NT2/D1 (cell line): ENCODE results near the gene OLFML1.

Experiments
- SUZ12 ChIP-seq: IDR thresholded peaks from 2 replicates; pipeline ENCODE4 v1.6.1; 2011; ENCODE audit not compliant: insufficient read length, insufficient read depth; ENCODE audit errors: extremely low read depth
- YY1 ChIP-seq: IDR thresholded peaks from 2 replicates; pipeline ENCODE4 v1.6.1; 2011; ENCODE audit not compliant: insufficient read length, insufficient read depth

- no peak for TF ChIP-seq YY1
- TF ChIP-seq SUZ12: no peak
These were observed 41.7 kb downstream of the OLFML1 start for GRCh38 chr11:7527029-7527428.
